Caki2 (cell line): ENCODE data around the gene IL21R. TPM values are rescaled to one million over a fixed set of nuclear protein-coding genes. Genes with fewer than 3 reads are reported as not detected.
A peak's percentile ranks its signal among the peaks of the same experiment; 100 is the strongest.

Experiments used
- DNase-seq: peaks from one replicate; pipeline ENCODE4 v3.0.0-alpha.2; 2015; ENCODE audit warnings: low read depth
- in situ Hi-C: cut with HindIII; loops from 2 replicates; pipeline ENCODE4 v1.10.0; 2016; ENCODE audit warnings: low sequenced_read_pairs, low pct_unique_long_range_greater_than_20kb, mixed read lengths
- total RNA-seq: library from RNA; depleted of rRNA; stranded (reverse); fragments of >200 nt; shearing (Covaris generic); gene quantifications from 2 replicates; pipeline ENCODE4 v1.2.3, GENCODE V29; 2014; ENCODE audit warnings: low replicate concordance; rRNA removed

The IL21R gene
- 0.55 and 1.4 TPM in 2 replicates for total RNA-seq

DNA sequence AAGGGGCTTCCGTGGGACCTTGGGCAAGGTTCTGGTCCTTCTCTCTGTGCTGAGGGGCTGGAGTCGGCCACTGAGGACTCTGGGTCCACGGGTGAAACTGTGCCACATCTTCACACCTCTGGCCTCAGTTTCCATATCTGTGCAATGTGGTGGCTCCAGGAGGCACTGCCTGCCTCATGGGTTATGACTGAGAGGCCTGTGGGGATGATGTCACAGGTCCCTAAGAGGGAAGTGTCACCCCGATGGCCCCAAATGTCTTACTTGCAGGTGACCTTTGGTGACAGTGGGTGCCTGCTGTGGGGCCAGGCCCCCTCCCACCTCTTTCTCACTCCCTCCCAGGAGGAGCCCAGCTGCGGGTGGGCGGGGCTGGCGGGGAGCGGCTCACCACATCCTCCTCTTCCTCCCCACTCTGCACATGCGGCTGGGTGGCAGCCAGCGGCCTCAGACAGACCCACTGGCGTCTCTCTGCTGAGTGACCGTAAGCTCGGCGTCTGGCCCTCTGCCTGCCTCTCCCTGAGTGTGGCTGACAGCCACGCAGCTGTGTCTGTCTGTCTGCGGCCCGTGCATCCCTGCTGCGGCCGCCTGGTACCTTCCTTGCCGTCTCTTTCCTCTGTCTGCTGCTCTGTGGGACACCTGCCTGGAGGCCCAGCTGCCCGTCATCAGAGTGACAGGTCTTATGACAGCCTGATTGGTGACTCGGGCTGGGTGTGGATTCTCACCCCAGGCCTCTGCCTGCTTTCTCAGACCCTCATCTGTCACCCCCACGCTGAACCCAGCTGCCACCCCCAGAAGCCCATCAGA lies at the start of gene IL21R:
Gene IL21R, plus strand, starts transcription at position 407 of the 801 bp plus-strand sequence. CDS start 27,898 bp downstream, outside the sequence.
- no peak for DNase-seq
- in situ Hi-C loops, result no loop called here

- in situ Hi-C loops, result no loop called here
- no peak for DNase-seq
Observed at GRCh38 chr16:27353853-27354252, 48.1 kb upstream of the IL21R start.

DNA sequence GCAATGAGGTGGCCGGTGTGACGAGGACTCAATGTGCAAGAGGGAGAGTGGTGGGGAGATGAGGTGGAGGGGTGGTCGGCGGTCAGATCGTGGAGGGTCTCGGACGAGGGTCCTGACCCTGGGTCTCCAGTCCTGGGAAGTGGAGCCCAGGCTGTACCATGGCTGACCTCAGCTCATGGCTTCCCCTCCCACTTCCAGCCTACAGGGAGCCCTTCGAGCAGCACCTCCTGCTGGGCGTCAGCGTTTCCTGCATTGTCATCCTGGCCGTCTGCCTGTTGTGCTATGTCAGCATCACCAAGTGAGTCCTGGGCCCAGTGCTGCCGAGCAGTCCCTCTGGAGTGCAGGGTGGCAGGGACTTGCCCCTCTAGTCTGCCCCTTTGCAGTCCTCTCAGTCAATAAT lies 46.4 kb upstream of the IL21R start:
- DNase-seq, result no peak
- in situ Hi-C loops, result no loop called here

- in situ Hi-C loops, result no loop called here
- no peak for DNase-seq
Observed at GRCh38 chr16:27356794-27357193, 45.2 kb upstream of the IL21R start.

DNA sequence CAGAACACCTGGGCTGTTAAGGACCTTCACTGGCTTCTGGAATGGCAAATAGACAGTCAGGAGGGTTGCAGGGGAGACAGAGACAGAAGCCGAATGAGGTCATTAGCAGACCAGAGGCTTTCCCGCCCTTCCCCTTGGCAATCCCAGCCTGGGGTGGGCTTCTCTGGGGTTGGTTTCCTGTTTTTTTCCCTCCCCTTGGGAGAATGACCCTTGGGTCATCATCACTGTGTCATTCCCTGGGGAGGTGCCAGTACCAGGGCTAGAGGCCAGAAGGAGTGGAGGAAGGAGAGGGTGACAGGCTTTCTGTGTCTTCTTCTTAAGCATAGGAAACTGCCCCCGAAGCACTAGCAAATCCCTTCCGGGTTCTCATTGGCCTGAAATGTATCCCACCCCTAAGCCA lies 42.9 kb upstream of the IL21R start:
- in situ Hi-C loops, result no loop called here
- no peak for DNase-seq

DNA sequence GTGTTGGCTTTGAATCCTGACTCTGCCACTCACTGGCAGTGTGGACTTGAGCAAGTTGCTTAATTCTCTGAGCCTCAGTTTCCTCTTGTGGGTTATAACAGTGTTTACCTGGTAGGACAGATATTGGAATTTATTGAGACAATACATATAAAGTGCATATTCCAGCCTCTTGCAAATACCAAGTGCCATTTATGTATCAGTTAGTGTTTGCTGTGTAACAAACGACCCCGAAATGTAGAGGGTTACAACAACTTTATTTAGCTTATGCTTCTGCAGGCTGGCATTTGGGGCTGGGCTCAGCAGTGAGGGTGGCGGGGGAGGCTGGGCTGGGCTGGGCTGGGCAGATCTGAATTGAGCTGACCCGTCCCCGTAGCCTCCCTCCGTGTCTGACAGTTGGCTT lies 42.4 kb upstream of the IL21R start:
- DNase-seq, result no peak
- in situ Hi-C loops, result no loop called here

- in situ Hi-C loops, result no loop called here
- DNase-seq, result no peak
Observed at GRCh38 chr16:27361987-27362386, 40.0 kb upstream of the IL21R start.

DNA sequence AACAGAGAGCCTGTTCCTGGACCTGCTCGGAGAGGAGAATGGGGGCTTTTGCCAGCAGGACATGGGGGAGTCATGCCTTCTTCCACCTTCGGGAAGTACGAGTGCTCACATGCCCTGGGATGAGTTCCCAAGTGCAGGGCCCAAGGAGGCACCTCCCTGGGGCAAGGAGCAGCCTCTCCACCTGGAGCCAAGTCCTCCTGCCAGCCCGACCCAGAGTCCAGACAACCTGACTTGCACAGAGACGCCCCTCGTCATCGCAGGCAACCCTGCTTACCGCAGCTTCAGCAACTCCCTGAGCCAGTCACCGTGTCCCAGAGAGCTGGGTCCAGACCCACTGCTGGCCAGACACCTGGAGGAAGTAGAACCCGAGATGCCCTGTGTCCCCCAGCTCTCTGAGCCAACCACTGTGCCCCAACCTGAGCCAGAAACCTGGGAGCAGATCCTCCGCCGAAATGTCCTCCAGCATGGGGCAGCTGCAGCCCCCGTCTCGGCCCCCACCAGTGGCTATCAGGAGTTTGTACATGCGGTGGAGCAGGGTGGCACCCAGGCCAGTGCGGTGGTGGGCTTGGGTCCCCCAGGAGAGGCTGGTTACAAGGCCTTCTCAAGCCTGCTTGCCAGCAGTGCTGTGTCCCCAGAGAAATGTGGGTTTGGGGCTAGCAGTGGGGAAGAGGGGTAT lies 39.3 kb upstream of the IL21R start:
- no peak for DNase-seq
- in situ Hi-C loops, result no loop called here

- in situ Hi-C loops, result no loop called here
- DNase-seq, result no peak
Observed at GRCh38 chr16:27363246-27363632, 38.7 kb upstream of the IL21R start.

- in situ Hi-C loops, result no loop called here
- peak; percentile 18 for DNase-seq
Observed at GRCh38 chr16:27363797-27364196, 38.2 kb upstream of the IL21R start.

DNA sequence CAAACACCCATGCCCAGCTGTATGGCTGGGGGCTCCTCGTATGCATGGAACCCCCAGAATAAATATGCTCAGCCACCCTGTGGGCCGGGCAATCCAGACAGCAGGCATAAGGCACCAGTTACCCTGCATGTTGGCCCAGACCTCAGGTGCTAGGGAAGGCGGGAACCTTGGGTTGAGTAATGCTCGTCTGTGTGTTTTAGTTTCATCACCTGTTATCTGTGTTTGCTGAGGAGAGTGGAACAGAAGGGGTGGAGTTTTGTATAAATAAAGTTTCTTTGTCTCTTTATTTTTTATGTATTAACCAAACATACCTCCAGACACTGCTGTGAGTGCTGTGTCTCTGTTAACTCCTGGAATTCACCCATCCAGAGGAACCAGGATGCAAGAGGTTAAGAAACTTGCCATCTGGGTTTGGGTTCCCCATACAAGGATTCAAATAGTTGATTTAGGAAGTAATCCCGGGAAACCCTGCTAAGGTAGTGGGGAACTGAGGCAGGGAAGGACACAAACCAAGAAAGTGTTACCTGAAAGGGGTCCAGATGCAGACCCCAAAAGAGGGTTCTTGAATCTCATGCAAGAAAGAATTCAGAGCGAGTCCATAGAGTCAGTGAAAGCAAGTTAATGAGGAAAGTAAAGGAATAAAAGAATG lies 37.4 kb upstream of the IL21R start:
- DNase-seq, result no peak
- in situ Hi-C loops, result no loop called here

DNA sequence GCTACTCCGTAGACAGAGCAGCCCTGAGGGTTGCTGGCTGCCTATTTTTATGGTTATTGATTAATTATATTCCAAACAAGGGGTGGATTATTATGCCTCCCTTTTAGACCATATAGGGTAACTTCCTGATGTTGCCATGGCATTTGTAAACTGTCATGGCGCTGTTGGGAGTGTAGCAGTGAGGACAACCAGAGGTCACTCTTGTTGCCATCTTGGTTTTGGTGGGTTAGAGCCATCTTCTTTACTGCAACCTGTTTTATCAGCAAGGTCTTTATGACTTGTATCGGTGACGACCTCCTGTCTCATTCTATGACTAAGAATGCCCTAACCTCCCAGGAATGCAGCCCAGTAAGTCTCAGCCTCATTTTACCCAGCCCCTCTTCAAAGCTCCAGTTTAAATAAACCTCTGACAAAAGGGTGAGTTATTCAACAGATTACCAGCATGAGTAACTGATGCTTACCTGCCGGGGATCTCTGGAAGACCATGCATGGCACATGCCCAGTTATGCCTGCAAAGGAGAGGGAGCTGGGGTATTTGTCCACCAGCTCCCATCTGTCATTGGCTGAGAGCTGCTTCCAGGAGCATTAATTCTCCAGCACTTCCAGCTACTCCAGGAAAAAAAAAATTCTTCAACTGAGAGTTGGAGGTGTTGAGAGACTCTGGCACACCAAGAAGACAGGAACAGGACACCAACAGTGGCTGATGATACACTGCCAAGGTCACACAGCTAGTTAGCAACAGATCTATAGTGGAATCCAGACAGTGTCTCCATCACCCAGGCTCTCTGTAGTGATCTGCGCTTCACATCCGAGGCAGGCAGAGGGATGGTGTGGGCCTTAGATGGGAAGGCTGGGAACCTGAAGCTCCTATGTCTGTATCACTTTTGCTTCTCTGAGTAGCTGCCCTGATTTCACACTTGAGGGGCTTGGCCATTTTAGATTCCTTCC lies 36.6 kb upstream of the IL21R start:
- in situ Hi-C loops, result no loop called here
- peak; percentile 61 for DNase-seq

DNA sequence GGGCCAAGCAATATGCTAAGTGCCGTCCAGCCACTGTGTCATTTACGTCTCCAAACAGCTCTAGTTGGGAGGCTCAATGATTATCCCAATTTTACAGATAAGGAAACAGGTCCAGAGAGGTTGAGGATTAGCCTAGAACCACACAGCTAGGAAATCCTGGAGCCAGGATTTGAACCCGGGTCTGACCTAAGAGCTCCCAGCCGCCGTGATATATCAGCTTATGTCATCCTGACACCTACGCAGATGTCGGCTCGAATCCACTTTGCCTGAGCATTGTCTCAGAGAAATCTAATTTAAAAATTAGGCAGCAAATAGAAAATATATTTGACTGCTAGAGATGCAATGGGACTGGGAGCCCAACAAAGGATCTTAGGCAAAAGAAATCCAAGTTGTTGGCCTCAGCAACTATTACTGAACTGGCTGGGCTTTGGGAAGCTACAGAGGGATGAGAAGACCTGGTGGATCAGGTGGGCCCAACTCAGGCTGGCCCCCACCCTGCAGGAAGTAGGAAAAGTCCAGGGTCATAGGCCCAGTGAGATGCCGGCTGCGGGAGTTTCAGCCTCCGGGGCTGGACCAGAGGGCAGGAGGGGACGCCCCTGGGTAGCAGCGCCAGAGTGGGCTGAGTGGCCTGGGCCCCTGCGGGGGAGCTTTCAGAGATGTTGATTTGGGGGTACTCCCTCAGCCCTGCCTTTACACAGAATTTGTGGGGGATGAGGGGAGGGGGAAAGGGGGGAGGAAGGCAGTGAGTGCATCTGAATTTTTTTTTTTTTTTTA lies 35.1 kb upstream of the IL21R start:
- DNase-seq, result no peak
- in situ Hi-C loops, result no loop called here

DNA sequence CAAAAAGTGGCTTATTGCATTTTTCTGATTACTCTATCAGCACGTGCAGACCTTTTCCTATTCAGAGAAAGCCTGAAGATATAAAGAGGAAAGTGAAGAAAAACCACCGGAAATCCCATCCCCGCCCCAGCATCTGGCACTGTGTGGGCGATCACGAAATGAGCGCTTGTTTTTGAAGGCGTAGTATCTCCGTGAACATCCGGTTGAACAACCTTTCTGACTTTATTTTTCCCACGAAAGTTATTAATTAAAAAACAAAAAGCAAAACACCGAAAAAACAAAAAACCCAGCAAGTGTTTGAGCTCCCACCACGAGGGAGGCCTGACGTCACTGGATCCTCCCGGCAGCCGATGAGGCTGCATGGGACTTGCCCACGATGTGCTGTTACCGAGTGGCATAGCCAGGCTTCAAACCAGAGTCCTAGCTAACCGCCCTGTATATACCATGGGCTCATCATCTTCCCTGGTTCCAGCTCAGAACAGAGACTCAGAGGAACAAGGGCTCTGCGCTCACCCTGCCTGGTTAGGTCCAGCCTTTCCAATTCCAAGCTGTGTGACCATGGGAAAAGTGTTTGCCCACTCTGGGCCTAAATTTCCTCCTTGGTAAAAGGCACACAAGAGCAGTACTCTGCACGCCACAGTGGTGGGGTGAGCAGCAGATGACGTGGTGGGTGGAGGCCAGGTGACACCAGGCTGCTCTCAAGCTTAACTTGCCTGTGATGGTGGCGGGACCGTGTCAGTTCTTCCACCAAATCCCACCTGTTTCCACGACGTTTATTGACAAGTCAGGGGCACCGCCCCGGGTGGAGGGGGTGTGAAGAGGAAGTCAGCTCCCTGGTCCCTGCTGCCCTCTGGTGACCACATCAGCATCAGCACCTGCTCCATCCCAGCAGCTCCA lies 34.3 kb upstream of the IL21R start:
- peak; percentile 33 for DNase-seq
- in situ Hi-C loops, result no loop called here

- in situ Hi-C loops, result no loop called here
- no peak for DNase-seq
Observed at GRCh38 chr16:27368358-27368722, 33.6 kb upstream of the IL21R start.

DNA sequence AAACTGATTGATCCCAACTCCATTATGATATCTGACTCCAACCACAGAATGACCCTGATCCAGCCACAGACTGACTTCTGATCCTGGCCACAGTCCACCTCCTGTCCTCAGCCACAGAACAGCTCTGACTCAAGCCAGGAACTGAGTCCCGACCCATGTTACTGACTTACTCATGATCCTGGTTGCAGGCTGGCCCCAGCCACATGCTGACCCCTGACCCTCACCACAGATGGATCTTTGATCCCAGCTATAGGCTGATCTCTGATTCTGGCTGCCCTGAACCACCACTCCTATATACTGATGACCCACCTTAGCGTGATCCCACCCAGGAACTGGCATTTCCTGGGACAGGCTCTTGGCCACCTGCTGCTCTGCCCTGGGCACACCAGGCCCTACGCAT lies 32.2 kb upstream of the IL21R start:
- in situ Hi-C loops, result no loop called here
- DNase-seq, result no peak

- in situ Hi-C loops, result no loop called here
- no peak for DNase-seq
Observed at GRCh38 chr16:27370318-27370717, 31.7 kb upstream of the IL21R start.
